Panc1 (cell line): Measurements from ENCODE around the gene GALNT18.

Source experiments
- POLR2AphosphoS5 ChIP-seq: IDR thresholded peaks from 2 replicates; pipeline ENCODE4 v1.6.1; 2012; ENCODE audit warnings: mild to moderate bottlenecking, low read depth, low read length, moderate library complexity
- SIN3A ChIP-seq: IDR thresholded peaks from 2 replicates; pipeline ENCODE4 v1.6.1; 2012; ENCODE audit warnings: low read depth, mild to moderate bottlenecking, low read length, moderate library complexity, borderline replicate concordance; ENCODE audit not compliant: insufficient read depth
- TF ChIP-seq, protein P1 (sequence below): fragments of 450-650 bp; IDR thresholded peaks from 2 replicates; pipeline ENCODE4 v1.5.1; 2017; ENCODE audit warnings: mild to moderate bottlenecking

DNA sequence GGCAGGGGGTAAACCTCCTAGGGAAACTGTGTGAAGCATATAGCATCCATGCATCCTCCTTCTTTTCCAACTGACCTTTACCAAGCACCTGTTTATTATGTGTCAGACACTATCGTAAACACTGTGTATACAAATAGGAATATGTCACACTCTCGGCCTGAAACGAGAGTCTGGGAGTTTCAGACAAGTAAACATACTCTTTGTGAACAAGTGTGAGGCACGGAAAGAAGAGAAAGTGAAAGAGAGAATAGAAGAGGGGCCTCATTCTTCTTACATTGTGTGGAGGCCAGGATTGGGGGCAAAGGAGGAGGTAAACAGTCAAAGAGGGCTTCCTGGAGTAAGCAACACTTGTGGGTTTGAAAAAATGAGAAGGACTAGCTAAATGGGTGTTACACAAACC is 285.1 kb downstream of the GALNT18 start:
- TF ChIP-seq SIN3A (no peak), POLR2AphosphoS5 (no peak)
- TF ChIP-seq, protein P1, sequence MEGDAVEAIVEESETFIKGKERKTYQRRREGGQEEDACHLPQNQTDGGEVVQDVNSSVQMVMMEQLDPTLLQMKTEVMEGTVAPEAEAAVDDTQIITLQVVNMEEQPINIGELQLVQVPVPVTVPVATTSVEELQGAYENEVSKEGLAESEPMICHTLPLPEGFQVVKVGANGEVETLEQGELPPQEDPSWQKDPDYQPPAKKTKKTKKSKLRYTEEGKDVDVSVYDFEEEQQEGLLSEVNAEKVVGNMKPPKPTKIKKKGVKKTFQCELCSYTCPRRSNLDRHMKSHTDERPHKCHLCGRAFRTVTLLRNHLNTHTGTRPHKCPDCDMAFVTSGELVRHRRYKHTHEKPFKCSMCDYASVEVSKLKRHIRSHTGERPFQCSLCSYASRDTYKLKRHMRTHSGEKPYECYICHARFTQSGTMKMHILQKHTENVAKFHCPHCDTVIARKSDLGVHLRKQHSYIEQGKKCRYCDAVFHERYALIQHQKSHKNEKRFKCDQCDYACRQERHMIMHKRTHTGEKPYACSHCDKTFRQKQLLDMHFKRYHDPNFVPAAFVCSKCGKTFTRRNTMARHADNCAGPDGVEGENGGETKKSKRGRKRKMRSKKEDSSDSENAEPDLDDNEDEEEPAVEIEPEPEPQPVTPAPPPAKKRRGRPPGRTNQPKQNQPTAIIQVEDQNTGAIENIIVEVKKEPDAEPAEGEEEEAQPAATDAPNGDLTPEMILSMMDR: no peak
